Measurements from ENCODE around the gene ARMC2. TPM values are rescaled to one million over a fixed set of nuclear protein-coding genes. Genes with fewer than 3 reads are reported as not detected.

ARMC2 gene
- total RNA-seq, 1 donor from 2014 or later: 3.5 TPM

DNA sequence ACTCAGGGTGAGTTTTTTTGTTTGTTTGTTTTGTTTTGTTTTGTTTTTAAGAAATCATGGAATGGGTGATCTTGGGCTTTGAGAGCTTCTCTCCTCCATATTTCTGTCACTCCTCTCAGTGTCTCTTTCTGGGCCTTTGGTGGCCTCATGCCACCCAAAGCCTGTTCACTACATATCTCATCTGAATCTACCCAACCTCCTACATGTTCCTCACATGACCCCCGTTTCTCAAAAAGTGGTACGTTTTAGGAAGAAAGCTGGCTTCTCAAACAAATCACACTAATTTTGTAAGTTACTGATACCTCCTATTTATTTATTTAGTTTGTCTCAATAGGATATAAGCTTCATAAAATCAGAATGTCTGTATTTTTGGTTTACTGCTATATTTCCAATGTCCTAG lies 166.4 kb downstream of the ARMC2 start:
- Mint-ChIP-seq H3K27ac (peak overlapping the region; percentile 67), H3K9me3 (no peaks in the 10 kb centered on the region), H3K4me1 (peaks cover 52% of the 10 kb centered on the region), H3K36me3 (ENCODE audit: low read depth) (peaks cover 1% of the 10 kb centered on the region), H3K4me3 (no peak overlapping the region), H3K27me3 (no peaks in the 10 kb centered on the region)
- TF ChIP-seq, protein P1, sequence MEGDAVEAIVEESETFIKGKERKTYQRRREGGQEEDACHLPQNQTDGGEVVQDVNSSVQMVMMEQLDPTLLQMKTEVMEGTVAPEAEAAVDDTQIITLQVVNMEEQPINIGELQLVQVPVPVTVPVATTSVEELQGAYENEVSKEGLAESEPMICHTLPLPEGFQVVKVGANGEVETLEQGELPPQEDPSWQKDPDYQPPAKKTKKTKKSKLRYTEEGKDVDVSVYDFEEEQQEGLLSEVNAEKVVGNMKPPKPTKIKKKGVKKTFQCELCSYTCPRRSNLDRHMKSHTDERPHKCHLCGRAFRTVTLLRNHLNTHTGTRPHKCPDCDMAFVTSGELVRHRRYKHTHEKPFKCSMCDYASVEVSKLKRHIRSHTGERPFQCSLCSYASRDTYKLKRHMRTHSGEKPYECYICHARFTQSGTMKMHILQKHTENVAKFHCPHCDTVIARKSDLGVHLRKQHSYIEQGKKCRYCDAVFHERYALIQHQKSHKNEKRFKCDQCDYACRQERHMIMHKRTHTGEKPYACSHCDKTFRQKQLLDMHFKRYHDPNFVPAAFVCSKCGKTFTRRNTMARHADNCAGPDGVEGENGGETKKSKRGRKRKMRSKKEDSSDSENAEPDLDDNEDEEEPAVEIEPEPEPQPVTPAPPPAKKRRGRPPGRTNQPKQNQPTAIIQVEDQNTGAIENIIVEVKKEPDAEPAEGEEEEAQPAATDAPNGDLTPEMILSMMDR (IDR thresholded peaks at IDR 0.05): no peak
- DNase-seq (no peak), ATAC-seq (ENCODE audit: low read depth) (no peak)
- ChIA-PET POLR2A (interaction anchor here (0.6 to 1.2 kb wide), 3 partner anchors 36 to 50 kb away, joined by 3 to 4 read pairs (median 3); no protein-coding TSS in a partner anchor), CTCF (interaction anchor here (1.3 kb wide), 1 partner anchor 21 kb away, joined by 3 read pairs; no protein-coding TSS in a partner anchor)
- intact Hi-C loops (cut with micrococcal nuclease): loop anchor here (1.0 to 10.0 kb wide), 3 partner anchors 10 to 760 kb away; no protein-coding TSS in a partner anchor

DNA sequence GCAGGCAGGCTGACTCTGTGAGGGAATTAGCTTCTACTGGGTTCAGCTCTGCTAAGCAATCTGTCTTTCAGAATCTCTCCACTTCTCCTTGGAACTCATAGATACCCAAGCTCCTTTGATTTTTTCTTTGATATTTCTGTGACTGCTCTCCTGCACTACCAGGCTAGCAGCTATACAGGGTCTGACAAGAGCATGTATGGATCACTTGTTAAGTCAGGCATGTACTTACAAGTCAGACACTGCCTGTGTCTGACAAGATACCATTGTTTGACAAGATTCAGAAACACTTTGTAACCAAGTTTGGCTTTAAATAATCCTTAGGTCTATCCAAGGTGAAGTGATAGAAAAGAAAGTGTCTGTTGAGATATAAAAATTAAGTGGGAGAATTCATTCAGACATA lies 167.0 kb downstream of the ARMC2 start:
- H3K36me3 Mint-ChIP-seq (ENCODE audit: low read depth): no peaks in the 10 kb centered on the region
- CTCF ChIA-PET: interaction anchor here (1.3 kb wide), 1 partner anchor 20 kb away, joined by 3 read pairs; no protein-coding TSS in a partner anchor
- H3K9me3 Mint-ChIP-seq: no peaks in the 10 kb centered on the region
- ATAC-seq (ENCODE audit: low read depth): no peak
- H3K4me1 Mint-ChIP-seq: peaks cover 50% of the 10 kb centered on the region
- POLR2A ChIA-PET: interaction anchor here (0.6 to 1.2 kb wide), 3 partner anchors 35 to 51 kb away, joined by 3 to 4 read pairs (median 3); no protein-coding TSS in a partner anchor
- H3K27ac Mint-ChIP-seq: peak overlapping the region; percentile 42
- H3K27me3 Mint-ChIP-seq: no peaks in the 10 kb centered on the region
- DNase-seq: no peak
- intact Hi-C loops (cut with micrococcal nuclease): loop anchor here (1.0 to 10.0 kb wide), 3 partner anchors 9 to 760 kb away; no protein-coding TSS in a partner anchor
- no peak overlapping the region for H3K4me3 Mint-ChIP-seq
- TF ChIP-seq, protein P1 (IDR thresholded peaks at IDR 0.05): no peak

DNA sequence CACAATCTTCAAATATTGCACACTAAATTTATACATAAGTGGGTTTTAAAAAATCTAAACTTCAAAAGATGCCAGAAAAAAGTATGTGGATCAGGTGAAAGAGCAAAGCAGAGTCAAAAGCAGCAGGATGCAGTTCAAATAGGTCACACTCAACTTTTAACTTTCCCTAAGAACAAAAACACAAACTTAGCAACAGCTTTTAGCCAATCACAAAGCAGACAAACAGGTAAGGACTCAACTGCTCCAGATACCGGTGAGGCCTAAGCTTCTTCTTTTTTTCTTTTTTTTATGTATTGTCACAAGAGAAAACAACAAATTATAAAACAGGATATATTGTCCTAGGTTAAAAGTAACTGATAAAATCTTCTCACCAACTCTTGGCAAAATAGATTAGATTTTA lies 171.7 kb downstream of the ARMC2 start:
- H3K36me3 Mint-ChIP-seq (ENCODE audit: low read depth): no peaks in the 10 kb centered on the region
- no peak overlapping the region for H3K4me3 Mint-ChIP-seq
- no peak for ATAC-seq (ENCODE audit: low read depth)
- no peak for DNase-seq
- intact Hi-C loops (cut with micrococcal nuclease): loop anchor here (5.0 to 10.0 kb wide), 2 partner anchors 37 to 765 kb away; no protein-coding TSS in a partner anchor
- ChIA-PET POLR2A (no interaction called here), CTCF (no interaction called here)
- no peak overlapping the region for H3K27ac Mint-ChIP-seq
- TF ChIP-seq, protein P1 (IDR thresholded peaks at IDR 0.05): no peak
- H3K4me1 Mint-ChIP-seq: peaks cover 43% of the 10 kb centered on the region
- no peaks in the 10 kb centered on the region for H3K9me3 Mint-ChIP-seq
- H3K27me3 Mint-ChIP-seq: no peaks in the 10 kb centered on the region

DNA sequence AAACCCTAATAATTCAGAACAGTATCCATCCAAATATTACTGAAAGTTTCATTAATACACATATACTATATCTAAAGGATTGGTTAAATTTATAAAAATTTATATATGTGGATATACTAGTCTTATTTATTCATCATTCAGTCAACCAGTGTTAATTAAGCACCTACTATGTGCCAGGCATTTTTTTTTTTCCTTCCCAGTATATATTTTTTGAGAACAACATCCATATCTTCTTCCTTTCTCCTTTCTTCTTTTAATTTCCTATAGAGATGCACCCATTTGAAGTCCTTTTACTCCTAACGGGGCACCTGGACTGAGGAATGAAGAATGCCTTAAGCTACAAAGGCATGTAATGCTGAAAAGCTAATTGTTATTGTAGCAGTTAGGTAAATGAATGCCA lies 173.6 kb downstream of the ARMC2 start:
- POLR2A ChIA-PET: interaction anchor here (0.7 kb wide), 2 partner anchors 9 to 13 kb away, joined by 3 to 6 read pairs; no protein-coding TSS in a partner anchor
- TF ChIP-seq, protein P1 (IDR thresholded peaks at IDR 0.05): no peak
- intact Hi-C loops (cut with micrococcal nuclease): loop anchor here (5.0 kb wide), 1 partner anchor 35 kb away; no protein-coding TSS in a partner anchor

DNA sequence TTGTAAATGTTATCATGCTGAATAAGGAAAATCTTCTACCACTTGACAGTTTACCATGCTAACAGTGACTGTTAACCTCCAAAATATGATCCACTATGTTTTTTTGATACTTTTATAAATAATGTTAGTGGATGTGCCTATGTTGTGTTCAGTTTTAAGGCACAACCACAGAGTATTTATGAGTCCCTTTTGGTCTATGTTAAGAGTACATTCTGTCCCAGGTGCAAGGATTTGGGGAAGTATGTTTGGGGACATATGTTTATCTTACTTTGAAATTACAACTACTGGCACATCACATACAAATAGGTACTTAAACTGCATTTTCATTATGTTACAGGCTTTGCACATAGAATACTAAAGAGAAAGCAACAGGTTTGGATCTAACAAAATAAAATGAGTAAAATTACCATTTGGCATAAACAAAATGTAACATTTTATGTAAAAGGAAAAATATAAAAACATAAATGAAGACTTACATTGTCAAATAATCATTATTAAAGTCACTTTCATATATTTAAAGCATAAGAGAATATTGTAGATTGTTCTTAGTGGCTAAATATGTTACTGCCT lies 175.2 kb downstream of the ARMC2 start:
- intact Hi-C loops (cut with micrococcal nuclease): loop anchor here (5.0 kb wide), 1 partner anchor 34 kb away; no protein-coding TSS in a partner anchor

More for the DNA sequence above, 173.6 kb downstream of the ARMC2 start:
- H3K36me3 Mint-ChIP-seq (ENCODE audit: low read depth): no peaks in the 10 kb centered on the region
- no peak overlapping the region for H3K4me3 Mint-ChIP-seq
- CTCF ChIA-PET: interaction anchor here (1.0 kb wide), 2 partner anchors 11 to 52 kb away, joined by 3 read pairs; no protein-coding TSS in a partner anchor
- peaks cover 44% of the 10 kb centered on the region for H3K4me1 Mint-ChIP-seq
- no peak overlapping the region for H3K27ac Mint-ChIP-seq
- no peaks in the 10 kb centered on the region for H3K9me3 Mint-ChIP-seq
- DNase-seq (no peak), ATAC-seq (ENCODE audit: low read depth) (no peak)
- no peaks in the 10 kb centered on the region for H3K27me3 Mint-ChIP-seq

More for the DNA sequence above, 175.2 kb downstream of the ARMC2 start:
- Mint-ChIP-seq H3K27me3 (no peaks in the 10 kb centered on the region), H3K36me3 (ENCODE audit: low read depth) (no peaks in the 10 kb centered on the region), H3K27ac (no peak overlapping the region), H3K9me3 (no peaks in the 10 kb centered on the region), H3K4me1 (peaks cover 44% of the 10 kb centered on the region), H3K4me3 (no peak overlapping the region)
- DNase-seq (no peak), ATAC-seq (ENCODE audit: low read depth) (no peak)
- ChIA-PET POLR2A (no interaction called here), CTCF (no interaction called here)
- TF ChIP-seq, protein P1 (IDR thresholded peaks at IDR 0.05): no peak
